HEK293 (cell line): ENCODE measurements around the gene AXIN1.

Source experiments
- BCL6B ChIP-seq: fragments of 450-650 bp; formaldehyde crosslinking; IDR thresholded peaks from 2 replicates; pipeline ENCODE4 v1.5.1; 2017; ENCODE audit warnings: missing biosample characterization, missing genetic modification characterization
- CTCF ChIP-seq: fragments of 450-650 bp; formaldehyde crosslinking; IDR thresholded peaks from 2 replicates; pipeline ENCODE4 v1.5.1; 2016; ENCODE audit warnings: missing biosample characterization, missing genetic modification characterization
- HIC1 ChIP-seq: fragments of 450-650 bp; formaldehyde crosslinking; IDR thresholded peaks from 2 replicates; pipeline ENCODE4 v1.5.1; 2016; ENCODE audit warnings: missing biosample characterization, missing genetic modification characterization
- OSR2 ChIP-seq: fragments of 450-650 bp; formaldehyde crosslinking; IDR thresholded peaks from 2 replicates; pipeline ENCODE4 v1.5.1; 2016; ENCODE audit warnings: missing biosample characterization, missing genetic modification characterization
- PRDM4 ChIP-seq: fragments of 450-650 bp; formaldehyde crosslinking; IDR thresholded peaks from 2 replicates; pipeline ENCODE4 v1.5.1; 2017; ENCODE audit warnings: missing biosample characterization, missing genetic modification characterization
- SP7 ChIP-seq: fragments of 450-650 bp; formaldehyde crosslinking; IDR thresholded peaks from 2 replicates; pipeline ENCODE4 v1.5.1; 2016; ENCODE audit warnings: missing biosample characterization, missing genetic modification characterization
- ZBTB11 ChIP-seq: fragments of 450-650 bp; formaldehyde crosslinking; conservative IDR thresholded peaks from 2 replicates; pipeline ENCODE4 v1.5.1; 2016; ENCODE audit warnings: low read depth, missing biosample characterization, missing genetic modification characterization
- ZBTB6 ChIP-seq: fragments of 450-650 bp; formaldehyde crosslinking; IDR thresholded peaks from 2 replicates; pipeline ENCODE4 v1.5.1; 2017; ENCODE audit warnings: missing biosample characterization, missing genetic modification characterization
- ZIC2 ChIP-seq: fragments of 450-650 bp; formaldehyde crosslinking; IDR thresholded peaks from 2 replicates; pipeline ENCODE4 v1.5.1; 2016; ENCODE audit warnings: missing biosample characterization, missing genetic modification characterization
- ZNF16 ChIP-seq: fragments of 450-650 bp; formaldehyde crosslinking; IDR thresholded peaks from 2 replicates; pipeline ENCODE4 v1.5.1; 2016; ENCODE audit warnings: low read depth, missing biosample characterization, missing genetic modification characterization
- ZNF2 ChIP-seq: fragments of 450-650 bp; formaldehyde crosslinking; IDR thresholded peaks from 2 replicates; pipeline ENCODE4 v1.5.1; 2016; ENCODE audit warnings: missing biosample characterization, missing genetic modification characterization
- ZNF274 ChIP-seq, 2 experiments: fragments of 200-500 bp in 1 of 2; fragments of 450-650 bp in 1 of 2; sonication (Bioruptor generic) in 1 of 2; formaldehyde crosslinking in 1 of 2; IDR thresholded peaks; 2 replicates each; pipeline versions ENCODE4 v1.5.1 to v1.6.1; 2014 to 2016; ENCODE audit warnings: borderline replicate concordance in 1 of 2, inconsistent platforms in 1 of 2, low read length in 1 of 2, missing biosample characterization in 1 of 2, missing genetic modification characterization in 1 of 2
- ZNF433 ChIP-seq: fragments of 450-650 bp; formaldehyde crosslinking; IDR thresholded peaks from 2 replicates; pipeline ENCODE4 v1.5.1; 2016; ENCODE audit warnings: missing biosample characterization, missing genetic modification characterization, low read depth
- ZNF521 ChIP-seq: fragments of 450-650 bp; formaldehyde crosslinking; IDR thresholded peaks from 2 replicates; pipeline ENCODE4 v1.5.1; 2017; ENCODE audit warnings: missing biosample characterization, mild to moderate bottlenecking, missing genetic modification characterization
- ZSCAN16 ChIP-seq: fragments of 450-650 bp; formaldehyde crosslinking; IDR thresholded peaks from 2 replicates; pipeline ENCODE4 v1.5.1; 2016; ENCODE audit warnings: missing biosample characterization, missing genetic modification characterization
- TF ChIP-seq, protein P1 (sequence below): fragments of 450-650 bp; formaldehyde crosslinking; IDR thresholded peaks from 2 replicates; pipeline ENCODE4 v1.5.1; 2016; ENCODE audit warnings: missing biosample characterization, missing genetic modification characterization
- TF ChIP-seq, protein P2 (sequence below): fragments of 450-650 bp; formaldehyde crosslinking; IDR thresholded peaks from 2 replicates; pipeline ENCODE4 v1.5.1; 2016; ENCODE audit warnings: missing biosample characterization, missing genetic modification characterization

Gene AXIN1

GRCh38 chr16:325375-326145 lies 27.0 kb downstream of the AXIN1 start (continued):
- TF ChIP-seq ZNF433 (tag by site-specific recombination): no peak
- no peak for TF ChIP-seq BCL6B
- TF ChIP-seq ZNF16 (tag by site-specific recombination): no peak
- no peak for TF ChIP-seq ZNF274 (IDR thresholded peaks at IDR 0.05; ENCODE audit: low read length)
- TF ChIP-seq ZNF274 (tag by site-specific recombination; IDR thresholded peaks at IDR 0.05; ENCODE audit: borderline replicate concordance): no peak
- TF ChIP-seq PRDM4 (tag by site-specific recombination): no peak
- peak; percentile 77; the same call in 1 of the 2 replicates for TF ChIP-seq ZBTB6 (tag by site-specific recombination)
- no peak for TF ChIP-seq OSR2 (tag by site-specific recombination)
- TF ChIP-seq, protein P1, sequence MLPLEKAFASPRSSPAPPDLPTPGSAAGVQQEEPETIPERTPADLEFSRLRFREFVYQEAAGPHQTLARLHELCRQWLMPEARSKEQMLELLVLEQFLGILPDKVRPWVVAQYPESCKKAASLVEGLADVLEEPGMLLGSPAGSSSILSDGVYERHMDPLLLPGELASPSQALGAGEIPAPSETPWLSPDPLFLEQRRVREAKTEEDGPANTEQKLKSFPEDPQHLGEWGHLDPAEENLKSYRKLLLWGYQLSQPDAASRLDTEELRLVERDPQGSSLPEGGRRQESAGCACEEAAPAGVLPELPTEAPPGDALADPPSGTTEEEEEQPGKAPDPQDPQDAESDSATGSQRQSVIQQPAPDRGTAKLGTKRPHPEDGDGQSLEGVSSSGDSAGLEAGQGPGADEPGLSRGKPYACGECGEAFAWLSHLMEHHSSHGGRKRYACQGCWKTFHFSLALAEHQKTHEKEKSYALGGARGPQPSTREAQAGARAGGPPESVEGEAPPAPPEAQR (tag by site-specific recombination): no peak
- TF ChIP-seq, protein P2, sequence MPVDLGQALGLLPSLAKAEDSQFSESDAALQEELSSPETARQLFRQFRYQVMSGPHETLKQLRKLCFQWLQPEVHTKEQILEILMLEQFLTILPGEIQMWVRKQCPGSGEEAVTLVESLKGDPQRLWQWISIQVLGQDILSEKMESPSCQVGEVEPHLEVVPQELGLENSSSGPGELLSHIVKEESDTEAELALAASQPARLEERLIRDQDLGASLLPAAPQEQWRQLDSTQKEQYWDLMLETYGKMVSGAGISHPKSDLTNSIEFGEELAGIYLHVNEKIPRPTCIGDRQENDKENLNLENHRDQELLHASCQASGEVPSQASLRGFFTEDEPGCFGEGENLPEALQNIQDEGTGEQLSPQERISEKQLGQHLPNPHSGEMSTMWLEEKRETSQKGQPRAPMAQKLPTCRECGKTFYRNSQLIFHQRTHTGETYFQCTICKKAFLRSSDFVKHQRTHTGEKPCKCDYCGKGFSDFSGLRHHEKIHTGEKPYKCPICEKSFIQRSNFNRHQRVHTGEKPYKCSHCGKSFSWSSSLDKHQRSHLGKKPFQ: peak; percentile 64; the same call in 1 of the 2 replicates
- peak; percentile 90 for TF ChIP-seq HIC1
- TF ChIP-seq ZSCAN16: no peak
- no peak for TF ChIP-seq ZNF521 (tag by site-specific recombination)
- no peak for TF ChIP-seq ZIC2 (tag by site-specific recombination)
- no peak for TF ChIP-seq ZNF2 (tag by site-specific recombination)
- TF ChIP-seq CTCF (tag by site-specific recombination): no peak
- no peak for TF ChIP-seq ZBTB11 (tag by site-specific recombination)
- TF ChIP-seq SP7 (tag by site-specific recombination): no peak
- TF ChIP-seq, all 188 proteins: peak for 5
